ENCODE measurements around the gene GART.
A peak's percentile ranks its signal among the peaks of the same experiment; 100 is the strongest.

GART gene

DNA sequence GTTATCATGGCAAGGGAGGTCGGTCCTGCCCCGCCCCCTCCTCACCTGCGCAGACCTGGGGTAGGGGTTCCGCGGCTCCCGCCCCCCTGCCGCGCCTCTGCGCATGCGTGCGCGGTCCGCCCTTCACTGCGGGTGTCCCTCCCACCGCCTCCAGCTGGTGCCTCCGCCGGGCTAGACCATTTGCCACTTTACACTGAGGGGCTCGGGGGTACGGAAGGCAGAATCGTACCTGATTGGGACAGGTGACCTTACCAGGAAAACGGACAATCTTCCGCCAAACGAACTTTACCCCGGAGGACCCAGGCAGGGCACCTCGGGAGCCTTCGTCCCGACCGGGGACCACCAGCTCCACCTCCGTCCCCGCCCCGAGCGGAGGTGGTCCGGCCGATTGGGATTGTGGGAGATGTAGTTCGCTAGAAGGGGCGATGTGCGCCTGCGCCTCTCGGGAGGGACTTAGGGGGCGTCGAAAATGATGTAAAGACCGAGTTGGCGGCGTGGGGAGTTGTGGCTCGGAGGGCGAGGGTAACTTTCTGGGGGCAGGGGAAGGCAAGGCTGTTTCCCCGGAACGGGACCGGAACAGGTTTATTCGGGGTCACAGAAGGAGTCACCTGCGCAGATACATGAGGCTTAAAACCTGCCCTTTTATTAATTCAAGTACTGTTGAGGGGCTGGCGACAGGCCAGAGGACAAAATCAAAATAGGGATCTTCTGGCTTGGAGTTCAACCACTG lies 50.4 kb downstream of the GART start, which contains the start of gene DNAJC28:
DNAJC28 (minus strand) TSS at position 344 of the 730 bp plus-strand sequence. CDS start 2,323 bp downstream, outside the sequence.
- peak; percentile 24 for TF ChIP-seq YY1 (IDR thresholded peaks at IDR 0.05; ENCODE audit: insufficient read depth, insufficient read length)
- no peak for TF ChIP-seq SUZ12 (IDR thresholded peaks at IDR 0.05; ENCODE audit: extremely low read depth, insufficient read depth, insufficient read length)
- TF ChIP-seq ZNF274 (IDR thresholded peaks at IDR 0.05; ENCODE audit: low read depth, low read length) = no peak
- H3K36me3 ChIP-seq (ENCODE audit: insufficient read depth, insufficient read length, low read length) = no peaks in the 10 kb centered on the region
- peaks cover 6% of the 10 kb centered on the region for H3K4me1 ChIP-seq (ENCODE audit: insufficient read depth, insufficient read length)
- H3K27me3 ChIP-seq (ENCODE audit: insufficient read depth, insufficient read length) = no peaks in the 10 kb centered on the region
- no peaks in the 10 kb centered on the region for H3K9me3 ChIP-seq (ENCODE audit: insufficient read depth, low read length)
- peak; percentile 97 for DNase-seq (ENCODE audit: low read depth, low spot score)
- H3K9ac ChIP-seq (ENCODE audit: insufficient read length, low read depth) = peak within 1 kb of the TSS; percentile 86
- H3K4me3 ChIP-seq (ENCODE audit: insufficient read length, low read depth) = peak within 1 kb of the TSS; percentile 74

DNA sequence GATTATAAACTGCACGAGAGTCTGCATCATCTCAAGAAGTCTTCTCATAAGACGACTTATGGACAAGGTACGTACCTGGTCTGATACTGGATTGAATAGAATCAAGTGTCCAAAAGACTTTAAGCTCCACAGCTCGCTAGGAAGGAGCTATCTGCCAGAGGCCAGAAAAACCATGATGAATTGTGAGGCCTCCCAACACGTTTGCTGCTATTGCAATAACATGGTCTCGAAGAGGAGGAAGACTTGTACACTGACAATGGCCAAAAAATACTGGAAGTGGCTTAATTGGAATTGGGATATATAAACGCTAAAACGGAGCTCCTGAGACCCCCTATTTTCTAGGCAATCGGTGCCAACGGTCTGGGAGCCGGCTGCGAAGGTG lies 50.9 kb downstream of the GART start:
- Histone ChIP-seq H3K4me1 (ENCODE audit: insufficient read depth, insufficient read length) (peaks cover 6% of the 10 kb centered on the region), H3K9ac (ENCODE audit: insufficient read length, low read depth) (peak overlapping the region; percentile 86), H3K9me3 (ENCODE audit: insufficient read depth, low read length) (no peaks in the 10 kb centered on the region), H3K27me3 (ENCODE audit: insufficient read depth, insufficient read length) (no peaks in the 10 kb centered on the region), H3K36me3 (ENCODE audit: insufficient read depth, insufficient read length, low read length) (no peaks in the 10 kb centered on the region), H3K4me3 (ENCODE audit: insufficient read length, low read depth) (peak overlapping the region; percentile 74)
- DNase-seq (ENCODE audit: low read depth, low spot score) = no peak
- no peak for TF ChIP-seq ZNF274 (IDR thresholded peaks at IDR 0.05; ENCODE audit: low read depth, low read length)
- no peak for TF ChIP-seq YY1 (IDR thresholded peaks at IDR 0.05; ENCODE audit: insufficient read depth, insufficient read length)
- TF ChIP-seq SUZ12 (IDR thresholded peaks at IDR 0.05; ENCODE audit: extremely low read depth, insufficient read depth, insufficient read length) = no peak

DNA sequence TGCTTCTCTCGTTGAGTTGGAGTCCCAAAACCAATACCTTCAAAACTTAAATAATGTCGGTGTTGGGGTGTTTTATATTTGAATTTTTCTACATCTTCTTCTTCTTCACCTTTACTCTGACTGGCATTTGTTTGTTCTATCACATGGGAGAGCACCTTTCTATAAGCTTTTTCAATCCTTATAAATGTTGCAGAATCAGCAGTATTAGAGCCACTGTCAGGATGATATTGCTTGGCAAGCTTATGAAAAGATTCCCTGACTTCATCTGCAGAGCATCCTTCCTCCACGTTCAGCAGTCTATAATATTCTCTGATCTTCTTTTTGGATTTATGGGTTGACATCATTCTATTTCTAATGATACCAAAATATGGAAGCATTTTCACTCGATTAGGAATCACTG lies 53.0 kb downstream of the GART start:
- no peak overlapping the region for H3K9ac ChIP-seq (ENCODE audit: insufficient read length, low read depth)
- no peak overlapping the region for H3K4me3 ChIP-seq (ENCODE audit: insufficient read length, low read depth)
- no peak for DNase-seq (ENCODE audit: low read depth, low spot score)
- no peaks in the 10 kb centered on the region for H3K9me3 ChIP-seq (ENCODE audit: insufficient read depth, low read length)
- no peaks in the 10 kb centered on the region for H3K4me1 ChIP-seq (ENCODE audit: insufficient read depth, insufficient read length)
- no peaks in the 10 kb centered on the region for H3K36me3 ChIP-seq (ENCODE audit: insufficient read depth, insufficient read length, low read length)
- H3K27me3 ChIP-seq (ENCODE audit: insufficient read depth, insufficient read length) = no peaks in the 10 kb centered on the region
- no peak for TF ChIP-seq YY1 (IDR thresholded peaks at IDR 0.05; ENCODE audit: insufficient read depth, insufficient read length)
- TF ChIP-seq ZNF274 (IDR thresholded peaks at IDR 0.05; ENCODE audit: low read depth, low read length) = no peak
- no peak for TF ChIP-seq SUZ12 (IDR thresholded peaks at IDR 0.05; ENCODE audit: extremely low read depth, insufficient read depth, insufficient read length)

DNA sequence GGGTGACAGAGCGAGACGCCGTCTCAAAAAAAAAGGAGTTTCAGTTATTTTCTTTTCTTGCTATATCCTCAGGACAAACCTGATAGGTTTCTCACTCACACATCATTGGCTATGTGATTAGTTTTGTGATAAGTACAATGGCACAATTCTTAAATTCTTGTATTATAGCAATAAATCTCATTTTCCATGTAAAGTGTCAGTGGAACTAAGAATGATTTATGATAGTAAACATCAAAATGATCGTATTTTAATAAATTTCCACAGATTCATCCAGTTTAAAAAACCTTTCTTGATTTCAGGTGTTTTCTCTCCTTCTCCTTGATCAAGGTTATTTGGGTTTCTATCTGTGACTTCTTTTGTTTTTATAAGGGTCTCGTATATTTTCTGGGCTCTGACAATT lies 53.9 kb downstream of the GART start:
- TF ChIP-seq YY1 (IDR thresholded peaks at IDR 0.05; ENCODE audit: insufficient read depth, insufficient read length) = no peak
- no peak for TF ChIP-seq SUZ12 (IDR thresholded peaks at IDR 0.05; ENCODE audit: extremely low read depth, insufficient read depth, insufficient read length)
- no peak for TF ChIP-seq ZNF274 (IDR thresholded peaks at IDR 0.05; ENCODE audit: low read depth, low read length)
- H3K36me3 ChIP-seq (ENCODE audit: insufficient read depth, insufficient read length, low read length) = no peaks in the 10 kb centered on the region
- no peaks in the 10 kb centered on the region for H3K9me3 ChIP-seq (ENCODE audit: insufficient read depth, low read length)
- H3K4me3 ChIP-seq (ENCODE audit: insufficient read length, low read depth) = no peak overlapping the region
- no peak overlapping the region for H3K9ac ChIP-seq (ENCODE audit: insufficient read length, low read depth)
- no peak for DNase-seq (ENCODE audit: low read depth, low spot score)
- no peaks in the 10 kb centered on the region for H3K4me1 ChIP-seq (ENCODE audit: insufficient read depth, insufficient read length)
- no peaks in the 10 kb centered on the region for H3K27me3 ChIP-seq (ENCODE audit: insufficient read depth, insufficient read length)

DNA sequence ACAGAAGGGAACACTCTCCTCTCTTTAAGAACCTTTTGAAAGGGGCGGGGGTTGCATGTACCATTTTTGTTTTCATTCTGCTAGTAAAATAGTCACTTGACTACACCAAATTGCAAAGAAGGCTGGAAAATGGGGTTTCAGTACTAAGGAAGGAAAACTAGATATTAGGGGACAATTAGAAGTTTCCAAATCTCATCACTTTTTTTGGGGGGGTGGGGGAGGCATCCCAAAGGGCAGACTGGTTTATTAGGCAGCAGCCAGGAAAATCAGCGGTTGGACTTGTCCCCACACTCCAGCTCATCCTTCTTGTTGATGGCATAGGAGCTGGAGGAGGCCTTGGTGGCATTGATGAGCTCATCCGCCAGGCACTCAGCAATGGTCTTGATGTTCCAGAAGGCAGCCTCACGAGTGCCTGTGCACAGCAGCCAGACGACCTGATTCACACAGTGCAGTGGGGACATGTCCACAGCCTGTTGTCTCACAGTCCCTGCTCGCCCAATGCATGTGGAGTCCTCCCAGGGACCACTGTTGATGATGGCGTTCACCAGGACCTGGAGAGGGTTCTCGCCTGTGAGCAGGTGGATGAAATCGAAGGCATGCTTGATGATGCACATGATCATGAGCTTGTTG lies 60.5 kb downstream of the GART start:
- H3K9ac ChIP-seq (ENCODE audit: insufficient read length, low read depth) = no peak overlapping the region
- TF ChIP-seq ZNF274 (IDR thresholded peaks at IDR 0.05; ENCODE audit: low read depth, low read length) = no peak
- no peak for TF ChIP-seq SUZ12 (IDR thresholded peaks at IDR 0.05; ENCODE audit: extremely low read depth, insufficient read depth, insufficient read length)
- TF ChIP-seq YY1 (IDR thresholded peaks at IDR 0.05; ENCODE audit: insufficient read depth, insufficient read length) = no peak
- peaks cover 6% of the 10 kb centered on the region for H3K27me3 ChIP-seq (ENCODE audit: insufficient read depth, insufficient read length)
- H3K36me3 ChIP-seq (ENCODE audit: insufficient read depth, insufficient read length, low read length) = peaks cover 6% of the 10 kb centered on the region
- peaks cover 4% of the 10 kb centered on the region for H3K4me1 ChIP-seq (ENCODE audit: insufficient read depth, insufficient read length)
- H3K9me3 ChIP-seq (ENCODE audit: insufficient read depth, low read length) = no peaks in the 10 kb centered on the region
- no peak for DNase-seq (ENCODE audit: low read depth, low spot score)
- no peak overlapping the region for H3K4me3 ChIP-seq (ENCODE audit: insufficient read length, low read depth)

DNA sequence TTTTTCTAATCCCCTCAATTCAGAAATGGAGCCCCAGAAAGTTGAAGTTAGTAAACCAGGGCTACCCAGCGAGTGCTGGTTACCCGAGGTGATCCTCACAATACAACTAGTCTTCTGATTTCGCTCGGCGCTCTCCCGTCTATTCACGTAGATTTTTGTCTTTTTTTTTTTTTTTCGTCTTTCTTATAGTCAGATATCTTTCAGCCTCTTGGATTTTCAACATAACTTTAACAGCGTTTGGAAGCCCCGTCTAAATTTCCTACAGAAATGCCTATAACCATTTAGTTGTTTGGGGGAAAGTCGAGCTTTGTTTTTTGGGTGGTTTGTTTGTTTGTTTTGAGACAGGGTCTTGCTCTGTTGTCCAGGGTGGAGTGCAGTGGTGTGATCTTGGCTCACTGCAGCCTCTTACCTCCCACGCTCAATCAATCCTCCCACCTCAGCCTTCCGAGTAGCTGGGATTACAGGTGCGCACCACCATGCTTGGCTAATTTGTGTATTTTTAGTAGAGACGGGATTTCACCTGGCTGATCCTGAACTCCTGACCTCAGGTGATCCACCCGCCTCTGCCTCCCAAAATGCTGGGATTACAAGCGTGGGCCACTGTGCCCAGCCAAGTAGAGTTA lies 61.3 kb downstream of the GART start:
- H3K36me3 ChIP-seq (ENCODE audit: insufficient read depth, insufficient read length, low read length) = peaks cover 6% of the 10 kb centered on the region
- H3K4me1 ChIP-seq (ENCODE audit: insufficient read depth, insufficient read length) = peaks cover 4% of the 10 kb centered on the region
- H3K4me3 ChIP-seq (ENCODE audit: insufficient read length, low read depth) = peak overlapping the region; percentile 68
- DNase-seq (ENCODE audit: low read depth, low spot score) = no peak
- no peak for TF ChIP-seq YY1 (IDR thresholded peaks at IDR 0.05; ENCODE audit: insufficient read depth, insufficient read length)
- TF ChIP-seq ZNF274 (IDR thresholded peaks at IDR 0.05; ENCODE audit: low read depth, low read length) = no peak
- TF ChIP-seq SUZ12 (IDR thresholded peaks at IDR 0.05; ENCODE audit: extremely low read depth, insufficient read depth, insufficient read length) = no peak
- H3K27me3 ChIP-seq (ENCODE audit: insufficient read depth, insufficient read length) = peaks cover 6% of the 10 kb centered on the region
- H3K9ac ChIP-seq (ENCODE audit: insufficient read length, low read depth) = peak overlapping the region; percentile 86
- H3K9me3 ChIP-seq (ENCODE audit: insufficient read depth, low read length) = no peaks in the 10 kb centered on the region
